ENCODE data around the gene MPV17L.

The MPV17L gene

GRCh38 chr16:15457400-15457799 lies 61.8 kb downstream of the MPV17L start:
- Histone ChIP-seq H3K36me3 (ENCODE audit: control insufficient read depth, insufficient read depth, low read length) (no peaks in the 10 kb centered on the region), H3K9ac (no peak overlapping the region)
- no peak for TF ChIP-seq CTCF (IDR thresholded peaks at IDR 0.05)

GRCh38 chr16:15457958-15458357 lies 62.4 kb downstream of the MPV17L start:
- no peaks in the 10 kb centered on the region for H3K36me3 ChIP-seq (ENCODE audit: control insufficient read depth, insufficient read depth, low read length)
- H3K79me2 ChIP-seq, result peaks cover 9% of the 10 kb centered on the region
- H3K27ac ChIP-seq, result no peak overlapping the region
- H3K4me3 ChIP-seq (ENCODE audit: low read depth, low read length), result no peak overlapping the region
- no peak for TF ChIP-seq CTCF (IDR thresholded peaks at IDR 0.05)
- H3K4me1 ChIP-seq, result no peaks in the 10 kb centered on the region
- H3K27me3 ChIP-seq (ENCODE audit: control insufficient read depth, insufficient read depth, low read length), result no peaks in the 10 kb centered on the region
- H2AFZ ChIP-seq, result no peak overlapping the region
- no peak overlapping the region for H3K4me2 ChIP-seq (ENCODE audit: low read length)
- no peak overlapping the region for H3K9ac ChIP-seq
- no peaks in the 10 kb centered on the region for H3K9me3 ChIP-seq (ENCODE audit: control insufficient read depth, low read length)

More at GRCh38 chr16:15457400-15457799, 61.8 kb downstream of the MPV17L start:
- H3K27me3 ChIP-seq (ENCODE audit: control insufficient read depth, insufficient read depth, low read length), result no peaks in the 10 kb centered on the region
- H3K27ac ChIP-seq, result no peak overlapping the region
- H3K4me1 ChIP-seq, result peaks cover 3% of the 10 kb centered on the region
- H2AFZ ChIP-seq, result no peak overlapping the region
- no peaks in the 10 kb centered on the region for H3K9me3 ChIP-seq (ENCODE audit: control insufficient read depth, low read length)
- peaks cover 9% of the 10 kb centered on the region for H3K79me2 ChIP-seq
- no peak overlapping the region for H3K4me3 ChIP-seq (ENCODE audit: low read depth, low read length)
- H3K4me2 ChIP-seq (ENCODE audit: low read length), result no peak overlapping the region

- H3K9ac ChIP-seq, result no peak overlapping the region
Measured at GRCh38 chr16:15459791-15460190, 64.2 kb downstream of the MPV17L start.

GRCh38 chr16:15460601-15461000 lies 65.0 kb downstream of the MPV17L start:
- Histone ChIP-seq H3K4me2 (ENCODE audit: low read length) (no peak overlapping the region), H3K4me3 (ENCODE audit: low read depth, low read length) (no peak overlapping the region), H3K79me2 (peaks cover 2% of the 10 kb centered on the region), H3K9me3 (ENCODE audit: control insufficient read depth, low read length) (no peaks in the 10 kb centered on the region), H2AFZ (no peak overlapping the region), H3K4me1 (no peaks in the 10 kb centered on the region), H3K27me3 (ENCODE audit: control insufficient read depth, insufficient read depth, low read length) (no peaks in the 10 kb centered on the region), H3K9ac (no peak overlapping the region), H3K27ac (no peak overlapping the region), H3K36me3 (ENCODE audit: control insufficient read depth, insufficient read depth, low read length) (no peaks in the 10 kb centered on the region)
- no peak for TF ChIP-seq CTCF (IDR thresholded peaks at IDR 0.05)

More at GRCh38 chr16:15459791-15460190, 64.2 kb downstream of the MPV17L start:
- no peaks in the 10 kb centered on the region for H3K36me3 ChIP-seq (ENCODE audit: control insufficient read depth, insufficient read depth, low read length)
- H3K27me3 ChIP-seq (ENCODE audit: control insufficient read depth, insufficient read depth, low read length), result no peaks in the 10 kb centered on the region
- no peak overlapping the region for H3K4me2 ChIP-seq (ENCODE audit: low read length)
- H3K27ac ChIP-seq, result no peak overlapping the region
- H3K79me2 ChIP-seq, result peaks cover 2% of the 10 kb centered on the region
- H2AFZ ChIP-seq, result no peak overlapping the region
- no peak overlapping the region for H3K4me3 ChIP-seq (ENCODE audit: low read depth, low read length)
- no peaks in the 10 kb centered on the region for H3K4me1 ChIP-seq
- TF ChIP-seq CTCF (IDR thresholded peaks at IDR 0.05), result no peak
- no peaks in the 10 kb centered on the region for H3K9me3 ChIP-seq (ENCODE audit: control insufficient read depth, low read length)

GRCh38 chr16:15461376-15461775 lies 65.8 kb downstream of the MPV17L start:
- no peaks in the 10 kb centered on the region for H3K36me3 ChIP-seq (ENCODE audit: control insufficient read depth, insufficient read depth, low read length)
- H2AFZ ChIP-seq, result no peak overlapping the region
- H3K9ac ChIP-seq, result no peak overlapping the region
- no peaks in the 10 kb centered on the region for H3K9me3 ChIP-seq (ENCODE audit: control insufficient read depth, low read length)
- H3K27ac ChIP-seq, result no peak overlapping the region
- no peaks in the 10 kb centered on the region for H3K4me1 ChIP-seq
- H3K4me2 ChIP-seq (ENCODE audit: low read length), result no peak overlapping the region
- H3K27me3 ChIP-seq (ENCODE audit: control insufficient read depth, insufficient read depth, low read length), result no peaks in the 10 kb centered on the region
- no peak overlapping the region for H3K4me3 ChIP-seq (ENCODE audit: low read depth, low read length)
- TF ChIP-seq CTCF (IDR thresholded peaks at IDR 0.05), result no peak
- peaks cover 2% of the 10 kb centered on the region for H3K79me2 ChIP-seq
